ENCODE data around the gene PAFAH2.

Gene PAFAH2

GRCh38 chr1:25996966-25997827 lies 666 bp downstream of the PAFAH2 start:
- Histone ChIP-seq H3K4me1 (ENCODE audit: control insufficient read depth, insufficient read depth, low read length) (no peaks in the 10 kb centered on the region), H3K27ac (ENCODE audit: extremely low read depth, low read depth, low read length) (peak overlapping the region; percentile 4; the same call in 1 of the 2 replicates), H3K4me3 (ENCODE audit: low read depth, low read length) (peak overlapping the region; percentile 62), H3K9me3 (ENCODE audit: control insufficient read depth, insufficient read depth, low read depth, low read length) (no peaks in the 10 kb centered on the region), H3K36me3 (ENCODE audit: control insufficient read depth in 2 of 2, insufficient read depth in 1 of 2, low read length in 2 of 2) (no peaks in the 10 kb centered on the region)
- CTCF ChIA-PET = interaction anchor here (0.6 to 5.3 kb wide), 24 partner anchors 9 to 440 kb away, joined by 3 to 86 read pairs (median 3); no protein-coding TSS in a partner anchor
- TF ChIP-seq ZBTB26 (tag by site-specific recombination; optimal IDR thresholded peaks at IDR 0.05) (no peak), ZBTB17 (tag by site-specific recombination; IDR thresholded peaks at IDR 0.05) (peak; percentile 89), PATZ1 (tag by site-specific recombination; IDR thresholded peaks at IDR 0.05) (peak; percentile 10), SCRT2 (tag by site-specific recombination; IDR thresholded peaks at IDR 0.05) (peak; percentile 40; the same call in 1 of the 2 replicates), PRDM1 (tag by site-specific recombination; IDR thresholded peaks at IDR 0.05) (peak; percentile 47; the same call in 1 of the 2 replicates), ZNF473 (tag by site-specific recombination; IDR thresholded peaks at IDR 0.05) (no peak), TSHZ1 (tag by site-specific recombination; IDR thresholded peaks at IDR 0.05; ENCODE audit: borderline replicate concordance) (no peak), ZIC2 (tag by site-specific recombination; IDR thresholded peaks at IDR 0.05) (peak; percentile 60), GLI2 (tag by site-specific recombination; IDR thresholded peaks at IDR 0.05; ENCODE audit: borderline replicate concordance, low read depth) (no peak)
- POLR2A ChIA-PET = interaction anchor here (0.5 to 1.7 kb wide), 13 partner anchors 9 to 1236 kb away, joined by 3 to 30 read pairs (median 4); partner anchors contain the start of gene MTFR1L

GRCh38 chr1:25994402-25995150 lies 3.3 kb downstream of the PAFAH2 start:
- H3K4me3 ChIP-seq (ENCODE audit: low read depth, low read length) = no peak overlapping the region
- ChIA-PET CTCF (interaction anchor here (0.6 to 5.3 kb wide), 2 partner anchors 28 to 98 kb away, joined by 3 to 86 read pairs; no protein-coding TSS in a partner anchor), POLR2A (interaction anchor here (1.4 to 2.1 kb wide), 2 partner anchors 89 to 99 kb away, joined by 5 read pairs; partner anchors contain the start of gene STMN1)
- H3K9me3 ChIP-seq (ENCODE audit: control insufficient read depth, insufficient read depth, low read depth, low read length) = no peaks in the 10 kb centered on the region
- no peak for TF ChIP-seq ZNF266 (tag by site-specific recombination; IDR thresholded peaks at IDR 0.05; ENCODE audit: low read depth)
- TF ChIP-seq ZNF324 (tag by site-specific recombination; IDR thresholded peaks at IDR 0.05) = no peak
- TF ChIP-seq KLF8 (tag by site-specific recombination; IDR thresholded peaks at IDR 0.05) = no peak
- TF ChIP-seq ZNF184 (tag by site-specific recombination; IDR thresholded peaks at IDR 0.05) = no peak
- TF ChIP-seq ZBTB48 (tag by site-specific recombination; IDR thresholded peaks at IDR 0.05) = no peak
- no peak for TF ChIP-seq WT1 (tag by site-specific recombination; IDR thresholded peaks at IDR 0.05)
- no peak overlapping the region for H3K27ac ChIP-seq (ENCODE audit: extremely low read depth, low read depth, low read length)
- peaks cover 0 to 3% of the 10 kb centered on the region in 2 experiments; a peak in 1 of 3 replicates for H3K36me3 ChIP-seq (ENCODE audit: control insufficient read depth in 2 of 2, insufficient read depth in 1 of 2, low read length in 2 of 2)
- no peaks in the 10 kb centered on the region for H3K4me1 ChIP-seq (ENCODE audit: control insufficient read depth, insufficient read depth, low read length)
